ENCODE measurements around the gene RADIL.

Gene RADIL

GRCh38 chr7:4751398-4751947 lies 132.0 kb downstream of the RADIL start:
- TF ChIP-seq CTCF (IDR thresholded peaks at IDR 0.05), result no peak

- TF ChIP-seq CTCF (IDR thresholded peaks at IDR 0.05), result no peak
Measured at GRCh38 chr7:4749798-4750197, 133.7 kb downstream of the RADIL start.

- TF ChIP-seq CTCF (IDR thresholded peaks at IDR 0.05), result no peak
Measured at GRCh38 chr7:4749363-4749762, 134.2 kb downstream of the RADIL start.

Measured in LNCAP (cell line).